Lower lobe of right lung (tissue), 2 donors: ENCODE results near the gene ACVRL1. TPM values are rescaled to one million over a fixed set of nuclear protein-coding genes. Genes with fewer than 3 reads are reported as not detected.

Experiments
- ATAC-seq, 2 donors: fragments of 200-7000 bp; cut with Tn5 transposase; one replicate each; pipeline ENCODE4 v1.9.1; 2020 to 2022; ENCODE audit warnings: mild to moderate bottlenecking in 2 of 2, moderate library complexity in 2 of 2
- DNase-seq: peaks from one replicate; pipeline ENCODE4 v3.0.0-alpha.2; 2020
- H3K27ac ChIP-seq: fragments of 200-600 bp; one replicate; pipeline ENCODE4 v1.8.0; 2022
- H3K27me3 ChIP-seq: fragments of 200-600 bp; one replicate; pipeline ENCODE4 v1.8.0; 2022; ENCODE audit warnings: low read depth
- H3K36me3 ChIP-seq: fragments of 200-600 bp; one replicate; pipeline ENCODE4 v1.8.0; 2022; ENCODE audit warnings: mild to moderate bottlenecking
- H3K4me1 ChIP-seq: fragments of 200-600 bp; one replicate; pipeline ENCODE4 v1.8.0; 2022
- H3K4me3 ChIP-seq: fragments of 200-600 bp; one replicate; pipeline ENCODE4 v1.8.0; 2022; ENCODE audit warnings: mild to moderate bottlenecking
- H3K9me3 ChIP-seq: fragments of 200-600 bp; one replicate; pipeline ENCODE4 v1.8.0; 2022
- intact Hi-C: fragments of 100-400 bp; cut with DNase I; formaldehyde crosslinking; loops from one replicate; pipeline ENCODE4 v1.11.0; 2022
- total RNA-seq: library from RNA; stranded (reverse); fragmentation: NEBNext Ultra II Directional; extraction: Animal tissue kit (Norgen Biotek cat#: 25700); gene quantifications from one replicate; pipeline ENCODE4 v1.2.1, GENCODE V29; 2021
- TF ChIP-seq, protein P1 (sequence below): fragments of 200-600 bp; IDR thresholded peaks from one replicate; pipeline ENCODE4 v1.8.0; 2022; ENCODE audit warnings: antibody characterized with exemption, mild to moderate bottlenecking
- donor health status: DM: no; HTN: yes; CAD: no; lungs with severe emphysema.

The ACVRL1 gene
- total RNA-seq, 1 donor from 2014 or later = 242 TPM

- Histone ChIP-seq H3K4me3 (no peak overlapping the region), H3K27ac (no peak overlapping the region), H3K4me1 (peaks cover 32% of the 10 kb centered on the region), H3K9me3 (no peaks in the 10 kb centered on the region), H3K27me3 (peaks cover 31% of the 10 kb centered on the region), H3K36me3 (no peaks in the 10 kb centered on the region)
- intact Hi-C loops = no loop called here
- ATAC-seq (peak; percentile 61 to 74), DNase-seq (peak; percentile 77)
- TF ChIP-seq, protein P1, sequence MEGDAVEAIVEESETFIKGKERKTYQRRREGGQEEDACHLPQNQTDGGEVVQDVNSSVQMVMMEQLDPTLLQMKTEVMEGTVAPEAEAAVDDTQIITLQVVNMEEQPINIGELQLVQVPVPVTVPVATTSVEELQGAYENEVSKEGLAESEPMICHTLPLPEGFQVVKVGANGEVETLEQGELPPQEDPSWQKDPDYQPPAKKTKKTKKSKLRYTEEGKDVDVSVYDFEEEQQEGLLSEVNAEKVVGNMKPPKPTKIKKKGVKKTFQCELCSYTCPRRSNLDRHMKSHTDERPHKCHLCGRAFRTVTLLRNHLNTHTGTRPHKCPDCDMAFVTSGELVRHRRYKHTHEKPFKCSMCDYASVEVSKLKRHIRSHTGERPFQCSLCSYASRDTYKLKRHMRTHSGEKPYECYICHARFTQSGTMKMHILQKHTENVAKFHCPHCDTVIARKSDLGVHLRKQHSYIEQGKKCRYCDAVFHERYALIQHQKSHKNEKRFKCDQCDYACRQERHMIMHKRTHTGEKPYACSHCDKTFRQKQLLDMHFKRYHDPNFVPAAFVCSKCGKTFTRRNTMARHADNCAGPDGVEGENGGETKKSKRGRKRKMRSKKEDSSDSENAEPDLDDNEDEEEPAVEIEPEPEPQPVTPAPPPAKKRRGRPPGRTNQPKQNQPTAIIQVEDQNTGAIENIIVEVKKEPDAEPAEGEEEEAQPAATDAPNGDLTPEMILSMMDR = no peak
Measured at GRCh38 chr12:51871126-51871525, 36.2 kb upstream of the ACVRL1 start.

DNA sequence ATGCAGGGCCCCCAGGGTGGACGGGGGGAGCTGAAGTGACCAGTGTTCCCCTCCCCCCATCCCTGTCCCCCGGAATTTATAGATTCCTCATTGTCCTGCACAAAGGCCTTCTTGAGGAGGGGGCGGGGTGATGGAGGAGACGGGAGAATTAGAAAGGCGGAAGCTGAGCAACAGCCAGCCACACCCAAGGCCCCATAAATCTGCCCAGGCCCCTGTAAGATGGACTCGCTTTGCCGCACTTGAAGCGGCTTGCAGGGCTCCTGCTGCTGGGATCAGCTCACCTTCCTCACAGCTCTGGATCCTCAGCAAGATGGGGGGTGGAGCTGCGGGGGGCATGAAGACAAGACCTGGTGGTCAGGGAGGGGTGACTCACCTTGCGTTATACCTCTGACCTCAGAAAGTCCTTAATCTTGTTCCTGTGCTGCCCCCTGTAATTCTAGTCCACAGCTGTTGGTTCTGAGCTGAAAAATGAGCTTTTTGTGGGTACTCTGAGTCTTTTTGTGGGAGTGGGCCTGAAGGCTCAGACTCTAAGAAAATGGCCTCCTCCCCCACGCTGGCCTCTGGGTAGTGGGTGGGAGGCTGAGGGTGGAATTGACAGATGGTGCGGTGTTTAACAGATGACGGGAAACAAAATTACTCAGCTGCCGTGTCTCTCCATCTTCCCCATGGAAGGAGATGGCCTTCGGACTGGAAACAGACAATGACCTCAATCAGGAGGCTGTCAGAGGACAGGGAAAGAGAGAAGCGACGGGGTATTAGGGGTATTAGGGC lies 35.2 kb upstream of the ACVRL1 start:
- Histone ChIP-seq H3K4me3 (no peak overlapping the region), H3K27ac (no peak overlapping the region), H3K4me1 (peaks cover 32% of the 10 kb centered on the region), H3K27me3 (peaks cover 31% of the 10 kb centered on the region), H3K9me3 (no peaks in the 10 kb centered on the region), H3K36me3 (no peaks in the 10 kb centered on the region)
- TF ChIP-seq, protein P1 = no peak
- intact Hi-C loops = no loop called here
- no peak for ATAC-seq
- DNase-seq = no peak

GRCh38 chr12:51872689-51872981 lies 34.7 kb upstream of the ACVRL1 start:
- no peaks in the 10 kb centered on the region for H3K36me3 ChIP-seq
- peaks cover 29% of the 10 kb centered on the region for H3K27me3 ChIP-seq
- ATAC-seq (no peak), DNase-seq (no peak)
- peaks cover 32% of the 10 kb centered on the region for H3K4me1 ChIP-seq
- no peak overlapping the region for H3K27ac ChIP-seq
- intact Hi-C loops = no loop called here
- TF ChIP-seq, protein P1 = no peak
- H3K9me3 ChIP-seq = no peaks in the 10 kb centered on the region
- H3K4me3 ChIP-seq = no peak overlapping the region

DNA sequence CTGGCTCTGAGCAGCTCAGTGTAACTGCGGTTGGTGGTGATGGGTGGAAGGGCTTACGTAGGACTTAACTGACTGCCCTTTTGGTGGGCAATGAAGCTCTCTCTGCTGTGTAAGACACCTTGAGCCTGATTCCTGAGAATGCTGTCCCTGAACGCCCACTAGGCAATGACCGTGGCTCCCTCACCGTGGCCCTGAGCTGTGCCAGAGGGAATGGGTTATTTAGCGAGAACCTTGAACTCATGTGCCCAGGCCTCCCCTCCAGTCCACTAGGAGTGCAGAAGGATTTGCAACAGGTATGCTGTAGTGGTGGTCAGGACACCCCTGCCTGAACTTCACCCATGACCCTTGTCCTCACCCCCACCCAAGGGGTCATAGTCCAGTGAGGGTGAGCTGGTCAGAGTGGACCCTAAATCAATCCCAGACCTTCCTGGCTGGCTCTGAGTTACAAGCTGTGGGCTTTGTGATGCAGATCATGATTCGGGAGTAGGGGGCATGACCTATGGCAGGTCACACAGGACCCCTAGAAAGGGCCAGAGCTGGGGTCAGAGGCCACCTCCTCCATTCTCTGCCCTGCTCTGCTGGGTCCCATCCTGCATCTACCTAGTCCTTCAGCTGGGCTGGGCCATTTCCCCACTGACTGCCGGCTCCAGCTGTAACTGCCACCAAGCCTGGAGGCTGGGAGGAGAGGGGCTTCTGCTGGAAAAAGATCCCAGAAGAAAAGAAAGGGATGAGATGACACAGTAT lies 33.9 kb upstream of the ACVRL1 start:
- Histone ChIP-seq H3K4me1 (peaks cover 32% of the 10 kb centered on the region), H3K4me3 (no peak overlapping the region), H3K9me3 (no peaks in the 10 kb centered on the region), H3K36me3 (no peaks in the 10 kb centered on the region), H3K27me3 (peaks cover 21% of the 10 kb centered on the region), H3K27ac (no peak overlapping the region)
- ATAC-seq = no peak
- DNase-seq = no peak
- TF ChIP-seq, protein P1 = no peak
- intact Hi-C loops = no loop called here

DNA sequence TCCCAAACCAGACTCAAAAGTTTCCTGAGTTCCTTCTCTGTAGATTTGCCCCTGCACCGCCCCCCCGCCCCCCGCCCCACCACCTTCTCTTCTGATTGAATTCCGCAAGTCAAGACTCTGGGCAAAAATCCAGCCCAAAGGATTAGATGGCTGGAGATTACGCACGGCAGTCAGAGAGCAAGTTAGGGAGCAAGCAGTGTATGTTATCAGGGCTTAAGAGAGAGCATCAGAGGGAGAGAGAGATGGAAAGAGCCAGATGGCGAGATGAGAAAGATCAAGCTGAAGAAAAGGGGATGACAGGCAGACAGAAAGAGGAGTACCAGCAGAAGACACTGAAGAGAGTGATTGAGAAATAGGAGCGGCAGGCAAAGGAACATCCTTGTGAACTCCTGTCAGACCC lies 33.3 kb upstream of the ACVRL1 start:
- ATAC-seq = no peak

More for the DNA sequence above, 33.3 kb upstream of the ACVRL1 start:
- TF ChIP-seq, protein P1 = no peak
- Histone ChIP-seq H3K27me3 (peaks cover 15% of the 10 kb centered on the region), H3K4me1 (peaks cover 27% of the 10 kb centered on the region), H3K36me3 (no peaks in the 10 kb centered on the region), H3K9me3 (no peaks in the 10 kb centered on the region), H3K4me3 (no peak overlapping the region), H3K27ac (no peak overlapping the region)
- DNase-seq = no peak
- intact Hi-C loops = no loop called here
